Tongue (tissue), 2 donors: Measurements from ENCODE around the gene NOC2L. TPM values are rescaled to one million over a fixed set of nuclear protein-coding genes. Genes with fewer than 3 reads are reported as not detected.
"Not testable (repeated sequence)": the region's sequence is repeated elsewhere in the genome, so short reads cannot be mapped to it uniquely, and the experiment has no call there.

Experiments used
- DNase-seq: peaks from one replicate; pipeline ENCODE4 v3.0.0-alpha.2; 2015
- total RNA-seq: library from RNA; depleted of rRNA; stranded (reverse); fragments of >200 nt; gene quantifications from one replicate; pipeline ENCODE4 v1.2.3, GENCODE V29; 2014

NOC2L gene
- total RNA-seq, 1 donor from 2014 or later, result 56.0 TPM

- DNase-seq, result no peak
Observed at GRCh38 chr1:962381-963300, 3.6 kb upstream of the NOC2L start.

- no peak for DNase-seq
Observed at GRCh38 chr1:961132-961669, 2.1 kb upstream of the NOC2L start.

GRCh38 chr1:960363-961131, 1.5 kb upstream of the NOC2L start, which contains the start of gene KLHL17:
Gene KLHL17, plus strand, starts transcription at chr1:960584. Its CDS starts 110 bp downstream, at chr1:960694.
- DNase-seq, result peak; percentile 71

- no peak for DNase-seq
Observed at GRCh38 chr1:959731-960362, 791 bp upstream of the NOC2L start.

GRCh38 chr1:956636-957035, 2.4 kb downstream of the NOC2L start:
- DNase-seq, result no peak

DNA sequence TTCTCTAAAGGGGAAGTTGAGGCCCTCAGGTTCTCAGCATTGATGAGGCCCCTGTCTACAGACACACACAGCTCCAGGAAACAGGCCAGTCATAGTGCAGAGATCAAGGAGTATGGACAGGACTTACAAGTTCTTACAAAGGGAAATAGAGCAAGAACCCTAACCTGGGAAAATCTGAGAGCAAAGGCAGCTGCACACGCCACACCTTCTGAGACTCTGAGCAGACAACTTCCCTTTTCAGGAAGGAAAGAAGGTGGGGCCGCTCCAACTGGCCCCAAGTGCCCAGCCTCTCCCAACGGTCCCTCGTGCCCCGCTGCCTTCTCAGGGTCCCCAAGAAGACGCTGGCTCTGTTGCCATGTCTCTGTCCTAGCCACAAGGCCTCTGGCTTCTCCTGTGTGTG, 3.6 kb downstream of the NOC2L start:
- no peak for DNase-seq

DNA sequence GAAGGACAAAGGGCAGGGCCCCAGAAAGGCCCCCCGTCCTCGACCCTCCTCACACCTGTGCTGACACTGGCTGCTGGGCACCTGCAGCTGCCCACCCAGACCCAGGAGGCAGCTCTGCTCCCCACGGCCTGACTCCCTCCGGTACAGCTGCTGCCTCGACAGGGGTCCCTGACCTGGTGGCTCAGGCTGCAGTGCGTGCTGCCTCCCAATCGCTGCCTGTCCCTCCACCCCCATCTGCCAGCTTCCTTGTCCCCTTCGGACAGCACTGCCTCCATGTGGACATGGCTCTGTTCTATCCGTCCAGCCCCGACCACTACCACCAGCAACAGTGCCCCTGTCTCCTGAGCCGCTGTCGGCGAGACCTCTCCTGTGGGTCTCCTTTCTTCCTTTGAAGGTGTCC, 4.1 kb downstream of the NOC2L start:
- no peak for DNase-seq

DNA sequence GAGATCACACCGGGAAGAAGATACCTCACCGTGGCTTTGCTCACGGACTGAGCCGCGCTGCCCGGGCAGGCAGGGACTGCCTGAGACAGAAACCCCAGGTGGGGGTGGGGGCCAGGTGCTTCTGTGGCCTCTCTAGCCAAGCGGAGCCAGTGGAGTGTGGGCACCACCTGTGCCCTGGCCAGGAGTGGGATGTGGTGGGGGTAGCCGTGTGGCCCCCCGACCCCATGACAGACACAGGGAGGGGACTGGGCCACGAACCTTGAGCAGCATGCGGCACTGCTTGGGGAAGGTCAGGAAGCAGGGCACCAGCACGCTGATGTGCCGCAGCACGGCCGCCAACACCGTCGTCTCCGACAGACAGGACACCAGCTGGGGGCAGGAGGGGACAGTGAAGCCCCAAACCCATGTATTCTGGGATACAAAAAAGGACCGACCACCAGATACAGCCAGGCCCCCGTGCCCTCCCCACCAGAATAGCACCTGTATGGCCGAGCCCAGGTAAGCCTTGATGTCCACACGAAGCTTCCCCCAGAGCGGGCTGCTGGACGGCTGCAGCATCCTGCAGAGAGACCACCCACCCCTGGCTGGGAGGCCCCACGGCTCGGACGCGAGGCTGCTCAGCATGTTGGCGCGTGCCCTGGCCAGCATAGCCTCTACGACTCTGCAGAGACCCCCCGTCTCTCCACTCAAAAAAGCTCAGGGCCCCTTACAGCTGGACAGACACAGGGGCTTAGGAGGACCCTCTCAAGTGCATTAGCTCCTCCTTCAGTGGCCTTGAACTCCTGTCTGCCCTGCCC, 5.3 kb downstream of the NOC2L start:
- no peak for DNase-seq

DNA sequence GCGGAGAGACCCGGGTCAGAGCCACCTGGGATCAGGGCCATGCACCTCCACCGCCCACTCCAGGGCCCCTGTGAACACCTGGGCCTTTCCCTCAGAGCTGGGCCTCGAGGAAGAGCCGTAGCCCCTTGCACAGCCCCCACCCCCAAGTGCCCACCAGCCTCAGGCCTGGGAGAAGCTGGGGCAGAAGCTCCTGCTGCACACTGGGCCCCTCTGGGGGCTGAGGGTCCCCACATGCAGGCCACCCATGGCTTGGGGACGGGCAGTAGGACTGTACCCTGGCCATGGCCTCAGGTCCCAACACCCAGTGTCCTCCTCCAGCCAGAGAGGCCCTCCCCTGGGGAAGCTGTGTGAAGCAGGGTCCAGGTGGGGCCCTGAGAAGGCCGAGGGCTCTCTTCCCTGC, 6.5 kb downstream of the NOC2L start:
- no peak for DNase-seq

DNA sequence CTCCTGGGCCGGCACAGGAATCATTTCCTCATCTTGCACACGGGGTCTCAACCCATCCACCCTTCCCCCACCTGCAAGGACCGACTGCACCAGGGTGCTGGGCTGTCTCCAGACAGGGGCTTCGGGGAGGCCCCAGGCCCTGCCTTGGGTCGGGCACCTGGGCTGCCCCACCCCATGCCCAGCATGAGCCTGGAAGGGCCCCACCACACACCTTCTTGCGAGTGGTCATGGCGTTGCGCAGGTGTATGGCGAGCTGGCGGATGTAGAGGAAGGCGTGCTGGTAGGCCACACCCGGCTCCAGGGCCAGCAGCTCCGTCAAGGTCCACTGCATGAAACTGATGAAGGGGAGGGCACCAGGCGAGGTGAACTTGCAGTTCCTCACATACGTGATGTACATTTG, 6.9 kb downstream of the NOC2L start:
- no peak for DNase-seq

DNA sequence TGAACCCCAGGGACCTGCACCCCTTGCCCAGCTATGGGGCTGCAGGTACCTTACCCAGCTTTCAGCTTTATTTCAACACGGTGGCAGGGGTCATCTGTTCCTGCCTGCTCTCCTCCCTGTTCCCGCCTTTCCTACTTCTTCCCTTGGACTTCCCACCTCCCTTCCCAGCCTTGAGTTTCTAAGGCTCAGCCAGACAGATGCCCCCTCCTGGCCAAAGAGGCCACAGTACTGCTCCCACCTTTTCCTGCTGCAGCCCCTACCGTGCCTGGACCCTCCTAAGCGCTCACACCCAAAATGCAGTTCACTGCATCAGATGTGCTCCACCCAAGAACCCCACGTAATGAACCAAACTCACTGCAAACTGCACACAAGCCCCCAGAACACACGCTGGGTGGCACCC, 7.7 kb downstream of the NOC2L start:
- DNase-seq, result no peak

- no peak for DNase-seq
Observed at GRCh38 chr1:950881-951280, 8.2 kb downstream of the NOC2L start.

DNA sequence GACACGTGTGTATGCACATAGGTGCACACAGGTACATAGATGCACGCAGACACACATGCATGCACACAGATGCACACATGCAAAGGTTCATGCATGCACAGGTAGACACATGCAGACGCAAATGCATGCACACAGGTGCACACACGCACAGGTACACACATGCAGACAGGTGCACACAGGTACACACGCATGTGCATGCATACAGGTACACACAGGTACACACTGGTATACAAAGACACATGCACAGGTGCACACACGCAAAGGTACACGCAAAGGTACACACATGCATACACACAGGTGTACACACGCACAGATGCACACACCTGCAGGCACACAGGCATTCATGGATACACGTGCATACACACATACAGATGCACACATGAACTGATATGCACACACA, 8.8 kb downstream of the NOC2L start:
- DNase-seq, result no peak

GRCh38 chr1:947958-948357, 11.1 kb downstream of the NOC2L start:
- no peak for DNase-seq

- DNase-seq, result not testable (repeated sequence)
Observed at GRCh38 chr1:946811-947210, 12.2 kb downstream of the NOC2L start.

DNA sequence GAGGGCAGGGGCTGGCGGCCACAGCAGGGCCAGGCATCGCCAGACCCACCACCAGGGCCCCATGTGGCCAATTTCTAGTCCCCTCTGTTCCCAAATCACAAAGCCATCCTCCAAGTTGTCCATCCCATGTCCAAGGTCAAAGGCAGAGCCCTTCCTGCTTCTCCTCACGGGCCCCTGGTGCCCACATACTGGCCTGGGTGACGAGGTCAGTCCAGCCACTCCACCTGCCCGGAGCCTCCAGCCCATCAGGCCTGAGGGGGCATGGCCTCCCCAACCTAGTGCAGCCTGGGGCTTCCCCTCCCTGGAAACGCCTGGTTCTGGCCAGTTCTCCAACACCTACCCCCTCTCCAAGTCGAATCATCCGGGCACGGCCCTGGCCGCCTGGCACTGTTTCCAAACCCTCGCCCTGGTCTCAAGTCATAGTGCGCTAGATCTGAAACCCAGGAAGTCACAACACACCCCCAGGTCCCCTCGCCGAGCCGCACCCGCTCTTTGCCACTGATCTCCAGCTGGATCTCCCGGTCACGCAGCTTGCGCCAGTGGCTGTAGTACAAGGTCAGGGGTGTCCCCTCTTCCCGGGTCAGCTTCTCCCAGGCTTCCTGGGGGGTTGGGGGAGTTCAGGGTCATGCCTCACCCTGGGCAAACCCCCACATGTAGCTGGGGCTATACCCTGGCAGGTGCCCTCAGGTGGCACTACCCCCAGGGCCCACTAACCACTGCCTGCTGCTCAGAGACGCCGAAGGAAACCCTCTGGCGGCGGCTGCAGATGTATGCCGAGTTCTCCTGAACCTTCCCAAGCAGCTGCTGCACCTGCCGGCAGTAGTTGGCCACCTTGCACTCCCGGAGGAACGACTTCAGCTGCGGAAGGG, 13.1 kb downstream of the NOC2L start:
- DNase-seq, result no peak

DNA sequence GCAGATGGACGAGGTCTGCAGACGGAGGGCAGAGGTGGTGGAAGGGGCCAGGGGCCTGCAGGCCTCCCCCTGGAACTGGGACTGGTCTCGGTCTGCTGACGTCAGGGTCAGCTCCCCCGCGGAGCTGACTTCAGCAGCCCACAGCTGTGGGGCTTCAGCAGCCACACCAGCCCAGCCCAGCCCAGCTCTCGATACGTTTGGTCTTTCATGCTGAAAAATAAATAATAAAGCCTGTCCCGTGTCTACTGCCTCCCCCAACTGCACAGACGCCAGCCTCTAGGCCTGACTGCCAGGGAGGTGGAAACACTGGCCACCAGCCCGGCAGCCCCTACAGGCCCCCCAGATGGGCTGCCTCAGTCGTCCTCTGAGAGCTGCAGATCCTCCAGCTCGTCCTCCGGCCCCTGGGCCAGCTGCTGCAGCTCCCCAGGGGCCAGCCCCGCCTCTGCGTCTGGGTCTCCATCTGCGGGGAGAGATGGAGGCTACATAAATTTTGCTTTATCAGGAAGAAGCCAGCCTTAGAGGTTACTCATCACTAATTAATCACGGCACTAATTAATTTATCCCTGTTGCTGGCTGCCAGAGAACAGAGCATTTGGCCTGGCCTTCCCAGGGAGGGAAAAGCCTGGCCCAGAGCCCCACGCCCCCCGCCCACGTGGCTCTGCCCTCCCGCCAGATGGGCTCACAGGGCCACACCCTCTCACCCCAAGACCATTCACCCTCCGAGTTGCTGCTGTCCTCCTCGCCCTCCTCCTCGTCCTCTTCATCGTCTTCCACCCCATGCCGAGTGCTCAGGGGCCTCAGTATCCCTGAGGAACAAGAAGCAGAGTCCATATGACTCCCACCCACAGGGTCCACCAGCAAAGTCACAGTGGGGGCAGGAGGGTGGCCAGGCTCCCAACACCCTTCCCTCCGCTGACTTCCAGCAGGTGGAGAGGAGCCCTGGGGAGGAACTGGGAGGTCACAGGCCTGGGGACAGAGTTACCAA, 14.4 kb downstream of the NOC2L start:
- DNase-seq, result peak; percentile 56

DNA sequence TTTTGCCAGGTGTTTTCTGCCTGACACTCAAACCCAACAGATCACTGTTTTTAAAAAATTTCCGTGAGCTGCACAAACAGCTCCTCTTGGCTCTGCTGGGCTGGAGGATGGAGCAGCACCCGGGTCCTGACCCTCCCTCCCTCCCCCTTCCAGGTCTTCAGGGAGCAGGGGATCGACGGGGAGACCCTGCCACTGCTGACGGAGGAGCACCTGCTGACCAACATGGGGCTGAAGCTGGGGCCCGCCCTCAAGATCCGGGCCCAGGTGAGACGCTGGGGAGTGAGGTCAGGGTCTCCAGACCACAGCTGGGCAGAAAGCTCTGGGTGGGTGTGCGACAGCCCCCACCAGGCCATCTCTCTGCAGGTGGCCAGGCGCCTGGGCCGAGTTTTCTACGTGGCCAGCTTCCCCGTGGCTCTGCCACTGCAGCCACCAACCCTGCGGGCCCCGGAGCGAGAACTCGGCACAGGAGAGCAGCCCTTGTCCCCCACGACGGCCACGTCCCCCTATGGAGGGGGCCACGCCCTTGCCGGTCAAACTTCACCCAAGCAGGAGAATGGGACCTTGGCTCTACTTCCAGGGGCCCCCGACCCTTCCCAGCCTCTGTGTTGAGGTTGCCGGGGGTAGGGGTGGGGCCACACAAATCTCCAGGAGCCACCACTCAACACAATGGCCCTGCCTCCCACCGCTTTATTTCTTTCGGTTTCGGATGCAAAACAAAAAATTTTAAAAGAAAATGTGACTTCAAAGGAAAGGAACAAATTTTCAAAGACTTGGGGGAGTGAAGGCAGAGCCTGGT, 15.3 kb downstream of the NOC2L start:
- DNase-seq, result no peak
